Measurements from ENCODE around the gene WDR45.
"Not testable (repeated sequence)": the region's sequence is repeated elsewhere in the genome, so short reads cannot be mapped to it uniquely, and the experiment has no call there.

WDR45 gene
- 26.5 to 38.1 reads per million in 2 donors for total RNA-seq

GRCh38 chrX:49079489-49080428 lies at the start of gene WDR45:
Gene WDR45, minus strand, starts transcription at chrX:49079887. Its CDS starts 1,792 bp downstream, at chrX:49078095.
- peak; percentile 56 for DNase-seq

DNA sequence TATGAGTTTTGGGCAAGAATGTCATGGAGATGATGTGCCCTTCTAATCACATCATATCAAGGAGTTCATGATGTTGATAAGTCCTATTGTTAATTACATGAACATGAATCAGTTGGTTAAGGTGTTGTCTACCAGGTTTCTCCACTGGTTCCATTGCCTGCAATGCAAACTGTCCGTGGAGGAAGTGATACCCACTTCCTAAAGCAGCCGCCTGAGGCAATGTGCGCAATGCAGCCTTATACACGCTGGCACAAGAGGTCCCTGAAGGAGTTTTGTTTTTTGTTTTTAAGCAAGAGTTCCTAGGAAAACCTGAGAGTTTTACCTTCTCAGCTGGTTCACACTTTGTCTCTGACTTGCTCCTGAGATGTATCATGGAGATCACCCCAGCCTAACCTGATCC lies 49.7 kb upstream of the WDR45 start:
- DNase-seq = no peak

DNA sequence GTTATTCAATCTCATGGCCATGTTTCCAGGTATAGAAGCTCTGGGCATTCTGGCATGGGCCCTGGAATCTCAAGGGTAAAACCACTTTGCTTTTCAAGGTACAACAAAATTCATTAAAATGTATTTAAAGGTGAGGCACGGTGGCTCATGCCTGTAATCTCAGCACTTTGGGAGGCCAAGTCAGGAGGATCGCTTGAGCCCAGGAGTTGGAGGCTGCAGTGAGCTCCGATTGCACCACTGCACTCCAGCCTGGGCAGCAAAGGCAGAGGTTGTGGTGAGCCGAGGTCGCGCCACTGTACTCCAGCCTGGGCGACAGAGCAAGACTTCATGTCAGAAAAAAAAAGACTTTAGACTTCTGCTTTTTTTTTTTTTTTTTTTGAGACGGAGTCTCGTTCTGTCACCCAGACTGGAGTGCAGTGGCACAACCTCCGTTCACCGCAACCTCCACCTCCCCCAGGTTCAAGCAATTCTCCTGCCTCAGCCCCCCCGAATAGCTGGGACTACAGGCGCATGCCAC lies 48.1 kb upstream of the WDR45 start:
- DNase-seq = not testable (repeated sequence)

GRCh38 chrX:49122499-49122898 lies 42.8 kb upstream of the WDR45 start:
- DNase-seq = no peak

GRCh38 chrX:49120091-49120490 lies 40.4 kb upstream of the WDR45 start:
- no peak for DNase-seq

- no peak for DNase-seq
These were observed 37.9 kb upstream of the WDR45 start for GRCh38 chrX:49117581-49117980.

DNA sequence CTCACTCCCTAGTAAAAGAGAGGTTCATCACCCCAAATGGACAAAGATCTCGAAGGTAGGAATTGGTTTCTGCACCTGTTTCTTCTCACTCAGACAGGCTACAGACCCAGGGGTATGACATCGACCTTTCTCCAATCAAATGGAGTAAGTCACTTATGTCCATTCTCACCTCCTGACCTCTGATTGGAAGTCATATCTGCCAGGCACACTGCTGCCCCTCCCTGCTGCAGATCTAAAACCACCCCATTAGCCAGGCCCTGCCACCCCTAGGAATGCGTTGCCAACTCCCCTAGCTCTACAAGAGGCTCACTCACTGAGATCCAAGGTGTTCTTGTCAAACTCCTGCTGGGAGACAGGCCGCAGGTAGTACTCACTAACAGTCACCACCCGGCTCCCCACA lies 37.0 kb upstream of the WDR45 start:
- no peak for DNase-seq

- DNase-seq = no peak
These were observed 36.4 kb upstream of the WDR45 start for GRCh38 chrX:49116076-49116475.

DNA sequence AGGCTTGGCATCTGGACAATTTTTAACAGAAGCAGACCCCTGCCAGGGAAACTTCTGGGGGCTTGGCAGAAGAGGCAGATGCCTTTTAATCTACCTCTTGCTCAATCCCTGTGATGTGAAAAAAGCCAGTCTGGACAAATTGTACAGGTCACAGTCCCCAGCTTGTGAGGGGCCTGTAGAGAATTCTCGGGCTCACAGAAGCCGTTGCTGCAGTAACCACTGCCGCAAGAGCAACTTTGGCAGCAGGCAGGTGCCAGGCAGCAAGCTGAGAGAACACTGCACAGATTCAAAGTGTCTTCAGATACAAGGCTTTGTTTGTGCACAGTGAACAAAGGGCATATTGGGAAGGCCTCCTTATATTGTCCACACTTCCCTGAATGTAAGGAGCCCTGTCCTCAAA lies 32.1 kb upstream of the WDR45 start:
- DNase-seq = no peak

GRCh38 chrX:49110417-49110816 lies 30.7 kb upstream of the WDR45 start:
- DNase-seq = no peak

GRCh38 chrX:49108641-49109040 lies 29.0 kb upstream of the WDR45 start:
- DNase-seq = no peak

DNA sequence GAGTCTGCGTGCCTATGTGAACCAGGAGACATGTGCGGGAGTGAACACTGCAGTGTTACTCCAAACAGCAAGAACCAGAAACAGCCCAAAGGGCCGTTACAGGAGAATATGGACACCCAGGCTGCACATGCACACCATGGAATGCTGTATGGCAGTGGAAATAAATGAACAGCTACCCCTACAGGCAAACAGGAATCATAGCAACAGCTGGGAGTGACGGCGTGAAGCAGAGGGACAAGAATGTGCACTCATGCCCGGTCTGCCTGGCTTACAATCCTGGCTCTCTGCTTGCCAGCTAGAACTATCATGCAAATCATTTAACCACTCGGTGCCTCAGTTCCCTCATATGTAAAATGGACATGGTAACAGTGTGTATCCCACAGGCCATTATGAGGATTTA lies 27.2 kb upstream of the WDR45 start:
- DNase-seq = no peak

GRCh38 chrX:49106296-49106695 lies 26.6 kb upstream of the WDR45 start:
- DNase-seq = no peak

GRCh38 chrX:49103637-49104036 lies 23.9 kb upstream of the WDR45 start:
- DNase-seq = no peak

- no peak for DNase-seq
These were observed 22.5 kb upstream of the WDR45 start for GRCh38 chrX:49102190-49102589.

GRCh38 chrX:49101629-49101984 lies 21.9 kb upstream of the WDR45 start:
- no peak for DNase-seq

- peak; percentile 78 for DNase-seq
These were observed 21.3 kb upstream of the WDR45 start for GRCh38 chrX:49100704-49101628.

- DNase-seq = no peak
These were observed 16.7 kb upstream of the WDR45 start for GRCh38 chrX:49096419-49096818.

DNA sequence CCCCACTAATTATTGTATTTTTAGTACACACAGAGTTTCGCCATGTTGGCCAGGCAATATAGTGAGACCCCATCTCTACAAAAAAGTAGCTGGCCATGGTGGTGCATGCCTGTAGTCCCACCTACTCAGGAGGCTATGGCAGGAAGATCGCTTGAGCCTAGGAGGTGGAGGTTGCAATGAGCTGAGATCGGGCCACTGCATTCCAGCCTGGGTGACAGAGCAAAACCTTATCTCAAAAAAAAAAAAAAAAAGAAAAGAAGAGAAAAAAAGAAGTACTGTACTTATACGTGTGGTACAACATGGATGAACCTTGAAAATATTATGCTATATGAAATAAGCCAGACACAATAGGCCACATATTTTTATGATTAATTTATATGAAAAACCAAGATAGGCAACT lies 9.9 kb upstream of the WDR45 start:
- DNase-seq = no peak

DNA sequence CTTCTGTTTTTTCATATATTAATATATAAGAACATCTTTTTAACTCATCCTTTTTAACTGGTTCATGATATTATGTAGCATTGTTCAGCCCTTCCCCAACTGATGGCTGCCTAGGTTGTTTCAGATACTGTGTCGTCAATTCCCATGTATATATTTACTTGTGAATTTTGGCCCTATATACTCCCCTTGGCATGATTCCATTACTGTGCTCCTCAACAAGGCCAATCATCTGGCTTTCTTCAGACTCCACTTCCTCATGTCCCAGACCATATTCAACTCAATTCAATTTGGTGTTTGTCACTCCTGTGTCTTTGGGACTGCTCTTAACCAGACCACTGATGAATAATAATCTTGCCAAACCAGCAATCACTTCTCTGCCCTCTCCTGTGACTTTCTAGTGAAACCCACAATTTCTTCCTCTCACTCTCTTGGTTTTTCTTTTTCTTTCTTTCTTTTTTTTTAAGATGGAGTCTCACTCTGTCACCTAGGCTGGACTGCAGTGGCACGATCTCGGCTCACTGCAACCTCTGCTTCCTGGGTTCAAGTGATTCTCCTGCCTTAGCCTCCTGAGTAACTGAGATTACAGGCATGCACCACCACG lies 2.7 kb upstream of the WDR45 start:
- no peak for DNase-seq

GRCh38 chrX:49077941-49078340 lies 1.7 kb downstream of the WDR45 start:
- DNase-seq = no peak

DNA sequence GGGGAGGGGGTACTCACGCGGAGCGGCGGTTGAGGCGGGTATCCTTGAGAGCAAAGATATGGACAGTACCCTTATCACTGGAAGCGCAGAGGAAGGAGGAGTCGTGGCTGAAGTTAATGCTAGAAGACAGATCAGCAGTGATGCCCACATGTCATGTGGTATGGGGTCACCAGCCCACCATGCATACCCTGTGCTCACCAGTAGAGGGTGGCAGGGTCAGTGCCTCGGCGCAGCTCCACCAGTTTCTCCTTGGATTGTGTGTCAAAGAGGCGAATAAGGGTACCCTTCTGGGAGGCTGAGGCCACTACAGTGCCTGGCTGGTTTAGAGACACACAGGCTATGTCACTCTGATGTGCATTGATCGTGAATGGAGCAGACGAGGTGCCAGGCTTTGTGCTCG lies 4.3 kb downstream of the WDR45 start:
- no peak for DNase-seq

Data from T-helper 9 cell (primary cell).